ENCODE results near the gene DCLK1. TPM values are rescaled to one million over a fixed set of nuclear protein-coding genes. Genes with fewer than 3 reads are reported as not detected.

DCLK1 gene
- total and polyA plus RNA-seq, 2 experiments from 2014 or later, result 0.48 to 0.65 TPM

GRCh38 chr13:36055366-36055765 lies 75.8 kb downstream of the DCLK1 start:
- no peak for DNase-seq
- H3K4me3 ChIP-seq, result no peak overlapping the region
- H3K9me2 ChIP-seq (ENCODE audit: insufficient read depth), result no peaks in the 10 kb centered on the region
- H3K4me1 ChIP-seq (ENCODE audit: insufficient read depth), result no peaks in the 10 kb centered on the region
- H3K9ac ChIP-seq, result no peak overlapping the region
- WGBS, 2 experiments (ENCODE audit: low coverage in 1 of 2, low lambda C conversion rate in 2 of 2, missing lambda C conversion rate in 2 of 2), result 59 to 62% methylated on average over 4 of the region's 4 CpGs
- H3K36me3 ChIP-seq (ENCODE audit: low read depth), result no peaks in the 10 kb centered on the region
- TF ChIP-seq EZH2 (IDR thresholded peaks at IDR 0.05; ENCODE audit: insufficient read depth, poor library complexity, severe bottlenecking), result no peak
- TF ChIP-seq EZH2phosphoT487 (IDR thresholded peaks at IDR 0.05; ENCODE audit: insufficient read depth, low read depth), result no peak
- no peaks in the 10 kb centered on the region for H3K79me2 ChIP-seq (ENCODE audit: insufficient read depth)
- H3K27ac ChIP-seq, result no peak overlapping the region
- no peak overlapping the region for H3K4me2 ChIP-seq (ENCODE audit: unreplicated experiment)
- no peaks in the 10 kb centered on the region for H4K20me1 ChIP-seq (ENCODE audit: insufficient read depth)
- peaks cover 25% of the 10 kb centered on the region for H3K27me3 ChIP-seq (replicated peaks; ENCODE audit: insufficient read depth)
- H3K9me3 ChIP-seq (ENCODE audit: low read depth), result no peaks in the 10 kb centered on the region
- H3F3A ChIP-seq (ENCODE audit: insufficient read depth), result peaks cover 3% of the 10 kb centered on the region; the same call in 1 of the 2 replicates
- in situ Hi-C loops (cut with MboI), result no loop called here
- H2AFZ ChIP-seq, result no peak overlapping the region

DNA sequence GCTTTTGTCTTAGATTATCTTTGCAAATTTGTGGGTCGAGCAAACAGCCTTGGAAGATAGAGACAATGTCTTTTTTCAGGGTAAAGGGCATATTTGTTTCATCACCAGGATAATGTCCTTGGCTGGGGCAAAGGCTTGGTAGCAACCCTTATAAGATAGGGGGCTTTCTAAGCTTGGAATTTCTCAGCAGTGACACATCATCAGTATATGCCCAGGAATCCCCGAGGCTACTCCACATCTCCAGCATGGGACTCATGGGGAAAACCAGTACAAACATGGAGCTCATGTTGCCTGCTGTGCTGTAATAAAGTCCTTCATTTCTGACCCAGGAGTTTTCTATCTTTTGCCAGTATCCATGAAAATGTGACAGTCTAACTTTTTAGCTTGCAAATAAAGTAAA lies 77.1 kb downstream of the DCLK1 start:
- H3F3A ChIP-seq (ENCODE audit: insufficient read depth), result peaks cover 3% of the 10 kb centered on the region; the same call in 1 of the 2 replicates
- no peak overlapping the region for H3K4me2 ChIP-seq (ENCODE audit: unreplicated experiment)
- H2AFZ ChIP-seq, result no peak overlapping the region
- H3K4me3 ChIP-seq, result no peak overlapping the region
- WGBS, 2 experiments (ENCODE audit: low coverage in 1 of 2, low lambda C conversion rate in 2 of 2, missing lambda C conversion rate in 2 of 2), result 66 to 69% methylated on average over 2 of the region's 2 CpGs
- no peak overlapping the region for H3K9ac ChIP-seq
- no peaks in the 10 kb centered on the region for H3K79me2 ChIP-seq (ENCODE audit: insufficient read depth)
- H3K9me3 ChIP-seq (ENCODE audit: low read depth), result no peaks in the 10 kb centered on the region
- H3K27me3 ChIP-seq (replicated peaks; ENCODE audit: insufficient read depth), result peaks cover 25% of the 10 kb centered on the region
- no peak overlapping the region for H3K27ac ChIP-seq
- no peak for DNase-seq
- in situ Hi-C loops (cut with MboI), result no loop called here
- no peaks in the 10 kb centered on the region for H3K4me1 ChIP-seq (ENCODE audit: insufficient read depth)
- H3K36me3 ChIP-seq (ENCODE audit: low read depth), result no peaks in the 10 kb centered on the region
- TF ChIP-seq EZH2 (IDR thresholded peaks at IDR 0.05; ENCODE audit: insufficient read depth, poor library complexity, severe bottlenecking) (no peak), EZH2phosphoT487 (IDR thresholded peaks at IDR 0.05; ENCODE audit: insufficient read depth, low read depth) (no peak)
- no peaks in the 10 kb centered on the region for H4K20me1 ChIP-seq (ENCODE audit: insufficient read depth)
- no peaks in the 10 kb centered on the region for H3K9me2 ChIP-seq (ENCODE audit: insufficient read depth)

DNA sequence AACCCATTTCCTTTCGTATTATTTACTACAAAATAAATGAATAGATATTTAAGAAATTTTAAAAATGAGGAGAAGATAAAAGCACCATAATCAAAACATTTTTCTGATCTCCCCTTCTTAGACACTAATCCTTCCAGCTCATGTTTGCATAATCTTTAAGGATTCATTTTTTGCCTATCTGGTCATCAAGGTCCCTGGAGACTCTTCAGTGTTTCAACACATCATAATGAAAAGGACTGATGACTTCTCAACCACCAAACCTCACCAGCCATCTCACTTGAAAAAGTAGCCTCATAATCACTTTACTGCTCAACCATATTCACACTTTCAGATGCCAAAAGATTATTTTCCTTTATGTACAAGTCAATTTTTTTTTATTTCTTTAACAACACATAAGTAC lies 80.1 kb downstream of the DCLK1 start:
- peak; percentile 58 for DNase-seq
- H4K20me1 ChIP-seq (ENCODE audit: insufficient read depth), result no peaks in the 10 kb centered on the region
- WGBS, 2 experiments (ENCODE audit: low coverage in 1 of 2, low lambda C conversion rate in 2 of 2, missing lambda C conversion rate in 2 of 2), result 0% methylated on average over 1 of the region's 1 CpG
- no peak overlapping the region for H2AFZ ChIP-seq
- H3K4me2 ChIP-seq (ENCODE audit: unreplicated experiment), result no peak overlapping the region
- H3K9me2 ChIP-seq (ENCODE audit: insufficient read depth), result no peaks in the 10 kb centered on the region
- H3K36me3 ChIP-seq (ENCODE audit: low read depth), result no peaks in the 10 kb centered on the region
- no peak for TF ChIP-seq EZH2phosphoT487 (IDR thresholded peaks at IDR 0.05; ENCODE audit: insufficient read depth, low read depth)
- no peak for TF ChIP-seq EZH2 (IDR thresholded peaks at IDR 0.05; ENCODE audit: insufficient read depth, poor library complexity, severe bottlenecking)
- no peak overlapping the region for H3K9ac ChIP-seq
- in situ Hi-C loops (cut with MboI), result no loop called here
- H3F3A ChIP-seq (ENCODE audit: insufficient read depth), result peaks cover 3% of the 10 kb centered on the region; the same call in 1 of the 2 replicates
- H3K27ac ChIP-seq, result no peak overlapping the region
- H3K9me3 ChIP-seq (ENCODE audit: low read depth), result no peaks in the 10 kb centered on the region
- H3K27me3 ChIP-seq (replicated peaks; ENCODE audit: insufficient read depth), result peaks cover 25% of the 10 kb centered on the region
- H3K79me2 ChIP-seq (ENCODE audit: insufficient read depth), result no peaks in the 10 kb centered on the region
- no peak overlapping the region for H3K4me3 ChIP-seq
- no peaks in the 10 kb centered on the region for H3K4me1 ChIP-seq (ENCODE audit: insufficient read depth)

- Histone ChIP-seq H3K4me3 (no peak overlapping the region), H4K20me1 (ENCODE audit: insufficient read depth) (no peaks in the 10 kb centered on the region), H3K36me3 (ENCODE audit: low read depth) (no peaks in the 10 kb centered on the region), H3K9ac (no peak overlapping the region), H3K27ac (no peak overlapping the region), H2AFZ (no peak overlapping the region), H3K4me1 (ENCODE audit: insufficient read depth) (no peaks in the 10 kb centered on the region; the same call in 1 of the 2 replicates), H3K27me3 (replicated peaks; ENCODE audit: insufficient read depth) (0 out of 2 replicates have a peak, but pooled peaks cover 2% of the 10 kb centered on the region), H3K79me2 (ENCODE audit: insufficient read depth) (no peaks in the 10 kb centered on the region), H3F3A (ENCODE audit: insufficient read depth) (peaks cover 3% of the 10 kb centered on the region; the same call in 1 of the 2 replicates), H3K9me3 (ENCODE audit: low read depth) (no peaks in the 10 kb centered on the region), H3K4me2 (ENCODE audit: unreplicated experiment) (no peak overlapping the region), H3K9me2 (ENCODE audit: insufficient read depth) (no peaks in the 10 kb centered on the region)
- TF ChIP-seq EZH2 (IDR thresholded peaks at IDR 0.05; ENCODE audit: insufficient read depth, poor library complexity, severe bottlenecking), result no peak
- WGBS, 2 experiments (ENCODE audit: low coverage in 1 of 2, low lambda C conversion rate in 2 of 2, missing lambda C conversion rate in 2 of 2), result 58 to 62% methylated on average over 3 of the region's 3 CpGs
- DNase-seq, result no peak
- in situ Hi-C loops (cut with MboI), result no loop called here
These were observed 84.5 kb downstream of the DCLK1 start for GRCh38 chr13:36046672-36047071.
